ENCODE results near the gene ADAD1. TPM values are rescaled to one million over a fixed set of nuclear protein-coding genes. Genes with fewer than 3 reads are reported as not detected.

The ADAD1 gene
- total and polyA plus RNA-seq, 2 of the 4 experiments (the other 2 are of a cell fraction) = not detected

GRCh38 chr4:122384245-122384644 lies 5.4 kb downstream of the ADAD1 start:
- ATAC-seq (ENCODE audit: low read depth) = no peak
- ChIA-PET POLR2A (ENCODE audit: unreplicated experiment) (no interaction called here), CTCF (no interaction called here)
- Histone ChIP-seq H3K27me3 (ENCODE audit: control insufficient read depth, insufficient read depth, low read length) (no peaks in the 10 kb centered on the region), H3K27ac (ENCODE audit: insufficient read depth, low read length) (no peak overlapping the region), H2BK120ac (ENCODE audit: low read depth, low read length) (no peak overlapping the region), H3K79me1 (ENCODE audit: low read depth in 1 of 2, low read length in 2 of 2) (no peaks in the 10 kb centered on the region), H3K56ac (ENCODE audit: extremely low read depth, insufficient read depth, low read length) (no peak overlapping the region), H2BK15ac (ENCODE audit: low read depth, low read length) (no peak overlapping the region), H2AFZ (replicated peaks; ENCODE audit: low read length, poor library complexity) (no peak overlapping the region), H3K23ac (ENCODE audit: low read depth, low read length) (no peak overlapping the region), H4K5ac (ENCODE audit: low read depth, low read length) (no peak overlapping the region), H2BK20ac (ENCODE audit: low read depth, low read length) (no peak overlapping the region), H3K9ac (ENCODE audit: low read depth, low read length) (no peak overlapping the region), H3K9me1 (ENCODE audit: insufficient read depth, low read length) (no peaks in the 10 kb centered on the region), H3K9me3 (ENCODE audit: control insufficient read depth, insufficient read depth, low read length) (no peaks in the 10 kb centered on the region), H3K4me2 (ENCODE audit: low read depth, low read length) (no peak overlapping the region), H3K18ac (ENCODE audit: low read depth, low read length) (no peak overlapping the region), H2AK9ac (replicated peaks; ENCODE audit: low read depth, low read length, poor library complexity) (no peak overlapping the region), H3K36me3 (ENCODE audit: control insufficient read depth, insufficient read depth, low read length) (no peaks in the 10 kb centered on the region), H4K91ac (ENCODE audit: insufficient read depth, low read depth, low read length) (no peak overlapping the region), H4K8ac (ENCODE audit: low read depth in 2 of 2, low read length in 2 of 2) (no peak overlapping the region), H3K4me1 (ENCODE audit: control insufficient read depth, insufficient read depth, low read length) (no peaks in the 10 kb centered on the region), H3K4ac (ENCODE audit: low read depth, low read length) (no peak overlapping the region), H3K14ac (replicated peaks; ENCODE audit: low read depth, low read length) (no peak overlapping the region), H2BK5ac (ENCODE audit: low read depth, low read length, poor library complexity, severe bottlenecking) (no peak overlapping the region), H2AK5ac (ENCODE audit: low read depth, low read length) (no peak overlapping the region), H3K4me3 (ENCODE audit: insufficient read depth, low read depth, low read length) (no peak overlapping the region), H4K20me1 (ENCODE audit: insufficient read depth, low read length) (no peaks in the 10 kb centered on the region)
- DNase-seq = no peak
- intact Hi-C loops (cut with micrococcal nuclease) (no loop called here), dilution Hi-C loops (cut with HindIII; ENCODE audit: low sequenced_read_pairs, unreplicated experiment) (no loop called here), in situ Hi-C loops (cut with MboI; ENCODE audit: low sequenced_read_pairs) (no loop called here)
- WGBS, 2 experiments (ENCODE audit: extremely low coverage in 2 of 2, insufficient read length in 1 of 2) = 14% methylated on average over 1 of the region's 2 CpGs; no CpG with 5 or more reads in 1 of the 2 experiments
- no TSS peak for BruUV-seq (replicated peaks)
- TF ChIP-seq CEBPB (IDR thresholded peaks at IDR 0.05; ENCODE audit: low read depth, low read length) = no peak
- TF ChIP-seq CTCF (conservative IDR thresholded peaks at IDR 0.05; ENCODE audit: low read depth, low read length) = no peak
- TF ChIP-seq MXI1 (IDR thresholded peaks at IDR 0.05; ENCODE audit: borderline replicate concordance, low read depth, low read length) = no peak
- TF ChIP-seq MAFK (IDR thresholded peaks at IDR 0.05; ENCODE audit: low read depth, low read length) = no peak
- no peak for TF ChIP-seq RFX5 (IDR thresholded peaks at IDR 0.05; ENCODE audit: low read depth, low read length)
- no peak for TF ChIP-seq MAZ (IDR thresholded peaks at IDR 0.05; ENCODE audit: borderline replicate concordance, low read depth, low read length)
- TF ChIP-seq SMC3 (IDR thresholded peaks at IDR 0.05; ENCODE audit: low read depth, low read length) = no peak
- no peak for TF ChIP-seq RCOR1 (IDR thresholded peaks at IDR 0.05; ENCODE audit: insufficient replicate concordance, low read length)
- no peak for TF ChIP-seq BHLHE40 (IDR thresholded peaks at IDR 0.05; ENCODE audit: low read depth, low read length)
- TF ChIP-seq NFE2L2 (IDR thresholded peaks at IDR 0.05; ENCODE audit: low read depth, low read length) = no peak
- no peak for TF ChIP-seq POLR2A (IDR thresholded peaks at IDR 0.05; ENCODE audit: low read depth, low read length)
- TF ChIP-seq FOS (IDR thresholded peaks at IDR 0.05; ENCODE audit: low read depth, low read length) = no peak
- no peak for TF ChIP-seq ELK1 (IDR thresholded peaks at IDR 0.05; ENCODE audit: borderline replicate concordance, low read depth, low read length)
- no peak for TF ChIP-seq CHD1 (IDR thresholded peaks at IDR 0.05; ENCODE audit: low read depth, low read length)
- TF ChIP-seq RAD21 (IDR thresholded peaks at IDR 0.05; ENCODE audit: low read length) = no peak
- TF ChIP-seq USF2 (IDR thresholded peaks at IDR 0.05; ENCODE audit: low read depth, low read length) = no peak
